Measurements from ENCODE around the gene EVA1C. TPM values are rescaled to one million over a fixed set of nuclear protein-coding genes. Genes with fewer than 3 reads are reported as not detected.
"Not testable (repeated sequence)": the region's sequence is repeated elsewhere in the genome, so short reads cannot be mapped to it uniquely, and the experiment has no call there.

The EVA1C gene
- total RNA-seq, 2 experiments from 2014 or later = 9.3 to 12.4 TPM

DNA sequence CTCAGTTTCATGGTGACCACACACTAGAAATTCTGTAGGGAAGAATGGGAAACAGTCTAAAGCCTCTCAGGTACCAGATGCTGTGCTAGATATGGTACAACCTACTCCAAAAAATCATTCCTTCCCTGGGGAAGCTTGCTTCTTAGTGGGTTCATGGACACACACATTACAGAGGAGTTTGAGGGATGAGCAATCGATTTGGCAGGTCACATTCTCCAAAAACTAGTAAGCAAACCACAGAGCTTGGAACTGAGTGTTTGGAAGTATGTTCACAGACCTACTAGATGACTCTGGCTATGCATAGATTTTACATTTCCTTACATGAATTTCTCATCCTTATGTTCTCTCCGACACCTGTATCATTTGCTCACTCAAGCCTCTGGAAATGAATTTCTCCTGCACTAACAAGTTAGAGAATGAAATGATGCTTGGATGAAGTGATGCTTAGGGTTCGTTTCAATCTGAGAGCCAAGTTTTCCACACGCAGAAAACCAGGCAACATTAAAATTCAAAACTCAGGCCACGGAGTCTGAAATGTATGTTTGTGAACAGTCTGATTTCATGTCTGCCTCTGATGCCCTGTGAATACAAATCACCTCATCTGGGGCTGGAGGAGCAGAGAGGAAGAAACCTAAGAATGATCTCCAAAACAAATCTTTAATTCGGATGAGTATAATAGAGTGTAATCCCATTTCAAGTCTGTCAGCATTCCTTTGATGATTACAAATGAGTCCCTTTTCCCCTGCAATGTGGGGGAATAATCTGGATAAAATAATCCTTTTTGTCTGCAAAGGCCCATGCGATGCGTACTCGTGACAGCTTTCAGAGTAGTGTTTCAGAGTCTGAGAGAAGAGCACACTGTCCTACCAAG lies 11.0 kb downstream of the EVA1C start:
- H3K9me3 Mint-ChIP-seq = peaks cover 2% of the 10 kb centered on the region
- peaks cover 2% of the 10 kb centered on the region for H3K36me3 Mint-ChIP-seq
- POLR2A ChIA-PET = no interaction called here
- H3K27ac Mint-ChIP-seq = no peak overlapping the region
- no peaks in the 10 kb centered on the region for H3K27me3 Mint-ChIP-seq
- no peaks in the 10 kb centered on the region for H3K4me1 Mint-ChIP-seq
- H3K4me3 Mint-ChIP-seq = no peak overlapping the region
- ATAC-seq (ENCODE audit: low read depth) (no peak), DNase-seq (no peak)

DNA sequence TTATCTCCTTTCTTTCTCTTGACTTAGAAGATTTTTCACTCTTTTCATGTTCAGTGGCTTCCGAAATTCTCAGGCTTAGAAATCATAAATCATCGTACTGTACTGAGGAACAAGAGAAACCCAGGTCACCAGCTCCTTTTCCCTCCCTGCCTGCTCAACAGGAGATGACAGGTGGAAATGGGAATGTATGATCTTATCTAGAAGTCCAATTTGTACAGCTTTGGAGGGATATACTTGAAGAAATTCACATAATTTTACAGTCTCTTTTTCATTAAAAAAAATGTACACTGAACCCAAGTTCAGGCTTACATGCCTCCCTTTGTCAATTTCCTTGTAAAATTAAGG lies 11.7 kb downstream of the EVA1C start:
- no peak for ATAC-seq (ENCODE audit: low read depth)
- Mint-ChIP-seq H3K27ac (no peak overlapping the region), H3K4me3 (no peak overlapping the region), H3K9me3 (peaks cover 2% of the 10 kb centered on the region), H3K36me3 (peaks cover 2% of the 10 kb centered on the region), H3K27me3 (no peaks in the 10 kb centered on the region), H3K4me1 (no peaks in the 10 kb centered on the region)
- POLR2A ChIA-PET = no interaction called here
- no peak for DNase-seq

DNA sequence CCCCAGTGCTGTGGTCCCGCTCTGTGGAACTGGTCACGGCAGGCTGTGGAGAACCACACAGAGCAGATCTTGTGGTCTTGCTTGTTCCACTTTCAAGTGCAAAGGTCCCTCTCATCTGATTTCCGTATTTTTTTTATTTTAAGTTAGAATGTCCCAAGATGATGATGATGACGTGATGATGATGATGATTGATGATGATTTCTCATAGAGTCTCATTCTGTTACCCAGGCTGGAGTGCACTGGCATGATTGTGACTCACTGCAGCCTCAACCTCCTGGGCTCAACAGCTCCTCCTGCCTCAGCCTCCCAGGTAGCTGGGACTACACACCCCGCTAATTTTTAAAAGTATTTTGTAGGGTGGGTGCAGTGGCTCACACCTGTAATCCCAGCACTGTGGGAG lies 12.2 kb downstream of the EVA1C start:
- POLR2A ChIA-PET = no interaction called here
- H3K9me3 Mint-ChIP-seq = peaks cover 2% of the 10 kb centered on the region
- DNase-seq = no peak
- no peak overlapping the region for H3K4me3 Mint-ChIP-seq
- H3K4me1 Mint-ChIP-seq = no peaks in the 10 kb centered on the region
- no peak overlapping the region for H3K27ac Mint-ChIP-seq
- ATAC-seq (ENCODE audit: low read depth) = no peak
- no peaks in the 10 kb centered on the region for H3K27me3 Mint-ChIP-seq
- H3K36me3 Mint-ChIP-seq = peaks cover 2% of the 10 kb centered on the region

DNA sequence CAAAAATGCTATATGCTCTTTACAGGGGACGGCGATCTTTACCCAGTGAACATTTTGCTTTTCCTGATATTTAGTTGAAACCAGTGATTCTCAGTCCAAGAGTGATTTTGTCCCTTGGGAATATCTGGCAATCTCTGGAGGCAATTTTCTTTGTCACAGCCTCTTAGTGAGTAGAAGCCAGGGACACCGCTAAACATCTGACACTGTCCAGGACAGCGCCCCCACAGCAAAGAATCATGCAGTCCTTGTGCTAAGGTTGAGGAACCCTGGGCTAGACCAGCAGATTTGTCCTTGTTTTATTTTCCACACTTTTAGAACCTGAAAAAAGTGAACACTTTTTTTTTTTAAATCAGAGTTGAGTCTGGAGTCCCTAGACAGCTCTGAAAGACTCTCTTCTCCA lies 13.1 kb downstream of the EVA1C start:
- Mint-ChIP-seq H3K27ac (no peak overlapping the region), H3K36me3 (peaks cover 4% of the 10 kb centered on the region), H3K27me3 (no peaks in the 10 kb centered on the region), H3K4me3 (no peak overlapping the region), H3K4me1 (no peaks in the 10 kb centered on the region), H3K9me3 (peaks cover 5% of the 10 kb centered on the region)
- DNase-seq (no peak), ATAC-seq (ENCODE audit: low read depth) (no peak)
- POLR2A ChIA-PET = no interaction called here

DNA sequence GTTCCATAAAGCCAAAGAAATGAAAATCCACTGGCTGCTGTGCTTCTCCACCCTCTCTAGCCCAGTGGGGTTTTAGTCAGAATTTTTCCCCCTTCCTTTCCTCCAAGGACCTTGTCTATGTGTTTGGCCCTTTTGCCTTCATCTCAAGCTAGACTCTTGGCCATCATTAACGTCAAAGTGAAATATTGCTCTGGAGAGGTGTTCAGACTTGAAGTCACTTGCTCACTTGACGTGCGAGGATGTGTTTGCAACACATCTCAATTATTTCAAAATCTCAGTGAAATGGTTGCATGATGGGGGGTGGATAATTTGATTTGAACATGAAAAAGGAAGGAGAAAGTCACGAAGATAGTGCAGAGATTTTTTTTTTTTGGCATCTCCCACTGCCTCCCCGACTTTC lies 13.6 kb downstream of the EVA1C start:
- H3K27ac Mint-ChIP-seq = no peak overlapping the region
- no peaks in the 10 kb centered on the region for H3K4me1 Mint-ChIP-seq
- DNase-seq = no peak
- peaks cover 5% of the 10 kb centered on the region for H3K9me3 Mint-ChIP-seq
- peaks cover 4% of the 10 kb centered on the region for H3K36me3 Mint-ChIP-seq
- H3K4me3 Mint-ChIP-seq = no peak overlapping the region
- no peak for ATAC-seq (ENCODE audit: low read depth)
- H3K27me3 Mint-ChIP-seq = no peaks in the 10 kb centered on the region
- POLR2A ChIA-PET = no interaction called here

DNA sequence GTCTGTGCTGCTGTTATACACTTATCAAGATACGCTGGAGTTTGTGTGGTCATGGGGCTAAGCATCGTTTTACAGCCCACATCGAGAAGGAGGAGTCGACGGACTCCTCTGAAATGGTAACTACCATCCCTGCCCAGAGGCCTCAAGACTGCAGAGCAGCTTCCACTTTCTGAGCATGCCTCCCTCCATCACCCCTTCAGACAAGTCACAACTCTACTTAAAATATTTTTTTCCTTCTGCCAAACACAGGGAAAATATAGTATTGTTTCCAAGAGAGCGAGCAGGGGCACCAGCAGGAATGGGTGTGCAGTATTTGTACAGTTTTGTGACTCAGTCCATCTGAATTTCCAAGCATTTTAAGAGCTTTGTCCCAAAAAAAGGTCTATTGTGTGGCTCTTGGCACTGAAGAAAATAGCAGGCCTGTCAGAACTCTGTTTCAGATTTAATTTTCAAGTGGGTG lies 14.1 kb downstream of the EVA1C start:
- Mint-ChIP-seq H3K4me1 (no peaks in the 10 kb centered on the region), H3K27ac (no peak overlapping the region), H3K36me3 (peaks cover 4% of the 10 kb centered on the region), H3K4me3 (no peak overlapping the region), H3K27me3 (no peaks in the 10 kb centered on the region), H3K9me3 (peaks cover 5% of the 10 kb centered on the region)
- POLR2A ChIA-PET = no interaction called here
- ATAC-seq (ENCODE audit: low read depth) = no peak
- DNase-seq = no peak

DNA sequence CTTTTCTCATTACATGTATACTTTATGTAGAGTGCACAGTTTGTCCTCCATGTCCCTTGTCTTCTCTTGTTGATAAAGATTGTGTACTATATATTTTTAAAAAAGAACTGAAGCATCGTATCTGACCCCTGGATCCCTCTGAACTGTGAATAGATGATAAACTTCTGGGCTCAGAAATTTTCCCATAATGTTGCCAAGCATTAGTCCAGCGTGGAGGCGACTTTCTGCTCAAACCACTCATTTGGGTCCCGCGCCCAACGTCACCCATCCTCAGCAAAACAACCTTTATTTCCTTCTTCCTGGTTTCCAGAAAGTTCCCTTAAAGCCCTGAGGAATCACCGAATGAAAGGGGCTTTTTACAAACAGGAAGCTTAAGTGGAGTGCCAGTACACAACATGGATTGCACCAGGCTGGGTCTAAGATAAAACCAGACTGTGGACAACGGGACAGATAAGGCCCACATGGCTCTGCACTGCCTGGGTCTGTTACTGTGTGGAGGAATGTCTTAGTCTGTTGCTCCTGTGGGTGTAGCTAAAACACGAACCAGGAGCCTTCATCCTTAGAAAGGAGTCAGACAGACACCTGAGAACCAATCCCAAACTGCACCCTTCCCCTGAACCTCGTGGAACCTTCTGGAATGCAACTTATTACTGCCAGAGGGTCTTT lies 15.6 kb downstream of the EVA1C start:
- Mint-ChIP-seq H3K36me3 (peaks cover 4% of the 10 kb centered on the region), H3K4me3 (no peak overlapping the region), H3K4me1 (no peaks in the 10 kb centered on the region), H3K27ac (no peak overlapping the region), H3K27me3 (no peaks in the 10 kb centered on the region), H3K9me3 (peaks cover 3% of the 10 kb centered on the region)
- DNase-seq (no peak), ATAC-seq (ENCODE audit: low read depth) (no peak)
- POLR2A ChIA-PET = no interaction called here

DNA sequence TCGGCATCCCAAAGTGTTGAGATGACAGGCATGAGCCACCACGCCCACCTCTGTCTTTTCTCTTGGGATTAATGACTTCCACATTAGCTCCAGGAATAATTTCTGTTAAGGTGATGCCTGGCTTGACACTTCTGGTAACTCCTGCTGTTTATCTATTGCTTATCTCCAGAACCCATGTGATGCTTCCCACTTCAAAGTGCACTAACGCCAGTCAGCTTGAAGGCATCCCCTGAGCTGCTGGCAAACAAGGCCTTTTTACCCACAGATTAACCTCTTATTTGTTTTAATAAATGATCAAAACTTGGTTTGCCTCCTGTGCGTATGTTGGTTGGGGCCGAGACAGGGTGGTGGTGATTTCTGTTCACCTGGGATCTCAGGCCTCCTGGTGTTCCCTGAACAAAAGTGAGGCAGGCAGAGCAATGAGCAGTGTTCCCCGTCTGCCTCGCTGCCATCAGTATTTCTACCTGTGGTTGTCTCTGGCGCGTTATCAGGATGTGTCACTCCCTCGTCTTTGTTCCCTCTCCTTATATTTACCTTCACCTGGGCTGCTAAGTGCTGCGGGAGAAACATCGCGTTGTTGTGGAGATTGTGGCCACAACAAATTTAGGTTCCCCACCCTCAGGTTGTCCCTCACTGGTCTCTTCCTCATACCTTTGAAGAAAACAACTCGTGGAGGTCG lies 20.6 kb downstream of the EVA1C start:
- DNase-seq; ATAC-seq (ENCODE audit: low read depth); H3K27ac Mint-ChIP-seq; POLR2A ChIA-PET; H3K36me3 Mint-ChIP-seq; H3K4me1 Mint-ChIP-seq; H3K4me3 Mint-ChIP-seq; H3K27me3 Mint-ChIP-seq; H3K9me3 Mint-ChIP-seq: not testable (repeated sequence)

DNA sequence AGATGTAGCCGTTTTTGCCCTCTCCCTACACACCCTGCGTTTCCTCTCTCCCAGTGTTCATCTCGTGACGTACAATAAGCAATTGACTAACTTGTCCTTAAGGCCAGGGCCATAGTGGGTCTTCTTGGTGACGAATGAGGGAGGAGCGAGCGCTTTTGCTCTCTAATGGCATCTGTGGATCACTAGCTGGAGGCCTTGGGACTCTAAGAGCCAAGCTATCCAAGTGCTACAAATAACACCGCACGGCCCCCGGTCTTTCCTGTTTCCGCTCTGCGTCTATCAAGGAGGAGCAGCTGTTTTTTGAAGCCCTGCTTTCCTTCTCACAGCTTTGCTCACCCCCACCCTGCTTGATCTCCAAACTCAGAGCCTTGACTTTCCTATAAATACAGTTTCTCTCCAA lies 25.2 kb downstream of the EVA1C start:
- H3K27me3 Mint-ChIP-seq = no peaks in the 10 kb centered on the region
- peaks cover 3% of the 10 kb centered on the region for H3K36me3 Mint-ChIP-seq
- peaks cover 3% of the 10 kb centered on the region for H3K9me3 Mint-ChIP-seq
- no peak overlapping the region for H3K4me3 Mint-ChIP-seq
- POLR2A ChIA-PET = no interaction called here
- ATAC-seq (ENCODE audit: low read depth) = no peak
- H3K27ac Mint-ChIP-seq = peak overlapping the region; percentile 46
- H3K4me1 Mint-ChIP-seq = peaks cover 5% of the 10 kb centered on the region
- no peak for DNase-seq

DNA sequence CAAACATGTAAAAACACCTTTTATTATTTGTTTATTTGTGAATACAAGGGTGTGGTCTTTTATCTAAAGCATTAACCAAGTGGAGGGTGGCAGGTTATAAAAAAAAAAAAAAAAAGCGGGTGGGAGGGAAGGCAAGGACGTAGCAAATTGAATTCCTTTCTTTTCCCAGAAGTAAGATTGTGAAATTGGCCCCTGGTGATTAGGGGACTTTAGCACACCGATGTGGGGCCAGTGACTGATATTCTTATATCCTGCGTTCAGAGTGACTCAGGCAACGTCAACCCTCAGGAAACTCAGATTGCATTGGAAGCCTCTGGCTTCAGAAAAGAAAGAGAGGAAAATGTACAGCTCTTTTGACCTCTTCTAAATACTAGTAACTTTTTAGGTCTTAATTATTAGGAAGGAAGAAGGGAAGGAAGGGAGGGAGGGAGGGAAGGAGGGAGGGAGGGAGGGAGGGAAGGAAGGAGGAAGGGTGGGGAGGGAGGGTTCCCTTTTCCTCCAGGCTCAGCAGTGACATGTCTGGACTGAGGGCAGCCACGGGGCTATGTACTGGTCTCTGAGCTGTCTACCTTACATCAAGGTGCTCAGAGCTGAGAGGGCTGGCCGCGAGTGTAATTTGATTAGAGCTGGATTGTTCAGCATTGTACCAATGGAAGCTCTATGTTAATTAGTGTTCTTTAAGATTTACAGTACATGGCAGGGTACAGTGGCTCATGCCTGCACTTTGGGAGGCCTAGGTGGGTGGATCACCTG lies 30.2 kb downstream of the EVA1C start:
- ATAC-seq (ENCODE audit: low read depth) = no peak
- Mint-ChIP-seq H3K27ac (no peak overlapping the region), H3K4me3 (no peak overlapping the region), H3K4me1 (peaks cover 2% of the 10 kb centered on the region), H3K27me3 (no peaks in the 10 kb centered on the region), H3K9me3 (peaks cover 13% of the 10 kb centered on the region), H3K36me3 (peaks cover 9% of the 10 kb centered on the region)
- no peak for DNase-seq
- POLR2A ChIA-PET = interaction anchor here (0.5 to 0.6 kb wide), 2 partner anchors 19 to 976 kb away, joined by 3 read pairs; no protein-coding TSS in a partner anchor

DNA sequence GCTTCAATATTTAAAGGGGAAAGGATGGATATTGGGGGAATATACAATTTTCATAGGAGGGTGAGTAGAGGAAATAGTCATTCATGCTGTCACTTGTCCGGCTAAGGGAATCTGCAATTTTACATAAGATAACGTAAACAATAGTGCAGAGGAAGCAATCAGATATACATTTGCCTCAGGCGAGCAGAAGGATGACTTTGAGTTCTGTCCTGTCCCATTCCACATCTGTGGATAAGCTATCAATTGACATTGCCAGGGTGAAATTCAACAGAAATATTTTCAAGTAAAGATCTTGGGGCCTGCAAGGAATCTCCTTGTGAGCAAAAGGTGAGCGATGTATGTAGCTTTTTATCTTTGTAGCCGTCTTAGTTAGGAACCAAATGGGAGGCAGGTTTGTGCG lies 32.6 kb downstream of the EVA1C start:
- Mint-ChIP-seq H3K27ac (no peak overlapping the region), H3K9me3 (peaks cover 13% of the 10 kb centered on the region), H3K27me3 (no peaks in the 10 kb centered on the region), H3K36me3 (peaks cover 9% of the 10 kb centered on the region), H3K4me3 (no peak overlapping the region), H3K4me1 (no peaks in the 10 kb centered on the region)
- DNase-seq (no peak), ATAC-seq (ENCODE audit: low read depth) (no peak)
- POLR2A ChIA-PET = no interaction called here

DNA sequence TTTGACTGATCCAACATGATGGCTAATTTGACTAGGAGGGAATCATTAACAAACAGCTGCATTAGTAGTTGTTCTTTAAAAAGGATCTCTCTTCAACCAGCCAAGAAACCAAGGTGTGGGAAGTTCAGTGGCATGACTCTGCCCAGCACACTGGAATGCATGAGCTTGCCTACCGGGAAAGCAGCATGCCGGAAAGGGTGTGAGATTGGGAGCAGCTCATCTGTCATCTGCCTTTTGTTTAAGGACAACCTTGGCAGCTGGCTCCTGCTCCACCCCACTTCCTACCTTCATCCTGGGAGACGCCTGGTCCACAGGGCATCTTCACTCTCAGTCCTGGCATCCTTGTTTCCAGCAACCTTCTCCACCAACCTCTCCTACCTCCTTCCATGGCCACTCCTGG lies 33.9 kb downstream of the EVA1C start:
- H3K9me3 Mint-ChIP-seq; ATAC-seq (ENCODE audit: low read depth); H3K4me3 Mint-ChIP-seq; H3K27me3 Mint-ChIP-seq; H3K4me1 Mint-ChIP-seq; H3K36me3 Mint-ChIP-seq; H3K27ac Mint-ChIP-seq; DNase-seq; POLR2A ChIA-PET: not testable (repeated sequence)

DNA sequence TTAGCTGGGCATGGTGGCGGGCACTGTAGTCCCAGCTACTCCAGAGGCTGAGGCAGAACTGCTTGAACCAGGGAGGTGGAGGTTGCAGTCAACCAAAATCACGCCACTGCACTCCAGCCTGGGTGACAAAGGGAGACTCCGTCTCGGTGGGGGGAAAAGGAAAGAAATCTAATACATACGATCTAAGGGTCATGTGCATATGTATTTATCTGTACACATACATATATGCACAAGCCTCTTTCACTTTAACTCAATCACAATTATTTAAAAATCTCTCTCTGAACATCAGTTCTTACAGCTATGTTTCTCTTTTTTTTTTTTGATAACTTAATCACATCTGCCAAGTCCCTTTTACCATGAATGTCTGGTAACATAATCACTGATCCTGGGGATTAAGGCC lies 34.7 kb downstream of the EVA1C start:
- POLR2A ChIA-PET = no interaction called here
- DNase-seq (no peak), ATAC-seq (ENCODE audit: low read depth) (no peak)
- H3K27me3 Mint-ChIP-seq = no peaks in the 10 kb centered on the region
- H3K4me3 Mint-ChIP-seq = no peak overlapping the region
- no peak overlapping the region for H3K27ac Mint-ChIP-seq
- peaks cover 5% of the 10 kb centered on the region for H3K36me3 Mint-ChIP-seq
- no peaks in the 10 kb centered on the region for H3K4me1 Mint-ChIP-seq
- peaks cover 10% of the 10 kb centered on the region for H3K9me3 Mint-ChIP-seq

All from activated naive CD8-positive, alpha-beta T cell treated with anti-CD3 and anti-CD28 coated beads, Interleukin-2, amount 10 ng/mL, durations not matched to agents 7 days and 5 days (primary cell).